Activated T-cell treated with anti-CD3 and anti-CD28 coated beads for 4 hours (primary cell): ENCODE measurements around the gene SNRNP40.
"Not testable (repeated sequence)": the region's sequence is repeated elsewhere in the genome, so short reads cannot be mapped to it uniquely, and the experiment has no call there.

Experiments
- DNase-seq: peaks from one replicate; pipeline ENCODE4 v3.0.0-alpha.2; 2020

Gene SNRNP40

GRCh38 chr1:31273619-31274018 is 23.0 kb downstream of the SNRNP40 start:
- DNase-seq, result no peak

- no peak for DNase-seq
Observed at GRCh38 chr1:31272369-31272768, 24.2 kb downstream of the SNRNP40 start.

- no peak for DNase-seq
Observed at GRCh38 chr1:31266547-31266946, 30.0 kb downstream of the SNRNP40 start.

GRCh38 chr1:31264790-31265386 is 31.7 kb downstream of the SNRNP40 start:
- DNase-seq, result no peak

- DNase-seq, result no peak
Observed at GRCh38 chr1:31263408-31263807, 33.2 kb downstream of the SNRNP40 start.

DNA sequence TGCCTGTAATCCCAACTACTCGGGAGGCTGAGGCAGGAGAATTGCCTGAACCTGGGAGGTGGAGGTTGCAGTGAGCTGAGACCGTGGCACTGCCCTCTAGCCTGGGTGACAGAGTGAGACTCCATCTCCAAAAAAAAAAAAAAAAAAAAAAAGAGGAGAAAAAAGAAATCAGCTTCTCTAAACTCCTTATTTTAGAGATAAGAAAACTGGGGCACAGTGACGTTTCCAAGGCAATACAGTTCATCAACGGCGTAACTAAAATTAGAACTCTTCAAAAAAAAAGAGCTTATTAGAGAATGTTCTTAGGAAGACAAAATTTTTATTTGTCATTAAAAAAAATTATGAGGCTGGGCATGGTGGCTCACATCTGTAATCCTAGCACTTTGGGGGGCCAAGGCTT is 34.2 kb downstream of the SNRNP40 start:
- not testable (repeated sequence) for DNase-seq

GRCh38 chr1:31261916-31262315 is 34.7 kb downstream of the SNRNP40 start:
- no peak for DNase-seq

- no peak for DNase-seq
Observed at GRCh38 chr1:31259746-31260145, 36.8 kb downstream of the SNRNP40 start.

DNA sequence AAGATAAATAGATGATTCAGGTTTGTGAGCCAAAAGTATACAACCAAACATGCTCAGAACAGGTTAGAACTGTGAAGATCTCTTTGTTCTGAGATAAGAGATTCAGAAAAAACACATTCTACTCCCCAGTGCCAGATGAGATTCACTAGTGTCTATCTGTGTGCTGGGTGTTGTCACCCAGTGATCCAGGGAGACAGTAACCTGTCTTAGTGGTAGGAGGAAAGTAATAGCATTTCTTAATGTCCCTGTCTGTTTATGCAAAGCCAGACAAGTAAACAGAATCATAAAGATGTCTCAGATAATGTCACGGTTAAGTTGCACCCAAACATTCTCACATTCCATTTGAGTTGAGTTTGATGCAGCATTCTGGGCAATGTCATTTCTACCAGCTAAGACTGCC is 38.0 kb downstream of the SNRNP40 start:
- no peak for DNase-seq

DNA sequence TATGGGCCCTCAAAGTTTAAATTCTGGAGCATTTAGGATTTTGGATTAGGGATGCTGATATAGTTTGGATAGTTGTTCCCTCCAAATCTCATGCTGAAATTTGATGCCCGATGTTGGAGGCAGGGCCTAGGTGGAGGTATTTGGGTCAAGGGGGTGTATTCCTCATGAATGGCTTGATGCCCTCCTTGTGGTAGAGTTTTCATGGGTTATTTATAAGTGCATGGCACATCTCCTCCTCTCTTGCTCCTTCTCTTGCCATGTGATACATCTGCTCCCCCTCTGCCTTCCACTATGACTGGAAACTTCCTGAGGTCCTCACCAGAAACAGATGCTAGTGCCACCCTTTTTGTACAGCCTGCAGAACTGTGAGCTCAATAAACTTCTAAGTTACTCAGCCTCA is 39.4 kb downstream of the SNRNP40 start:
- DNase-seq, result no peak

- DNase-seq, result no peak
Observed at GRCh38 chr1:31249854-31250253, 46.7 kb downstream of the SNRNP40 start.

DNA sequence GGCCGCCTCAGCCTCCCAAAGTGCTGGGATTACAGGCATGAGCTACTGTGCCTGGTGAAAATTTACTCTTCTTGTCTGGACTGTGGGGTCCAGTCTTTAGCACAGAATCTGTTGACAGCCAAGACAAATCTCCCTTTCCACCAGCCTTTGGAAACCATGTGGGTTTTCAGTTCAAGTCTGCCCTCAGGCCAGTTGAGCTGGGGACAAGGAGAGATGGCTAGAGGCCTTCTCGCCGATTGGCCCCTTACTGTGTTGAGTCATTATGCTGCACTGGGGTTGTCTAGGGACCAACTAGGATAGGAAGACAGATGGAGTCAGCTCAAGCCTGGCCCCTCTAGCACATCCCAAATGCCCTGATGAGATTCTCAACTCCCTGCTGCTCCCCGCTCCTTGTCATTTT is 48.3 kb downstream of the SNRNP40 start:
- DNase-seq, result no peak

GRCh38 chr1:31244326-31244725 is 52.3 kb downstream of the SNRNP40 start:
- no peak for DNase-seq

- no peak for DNase-seq
Observed at GRCh38 chr1:31243501-31244286, 52.9 kb downstream of the SNRNP40 start.

- no peak for DNase-seq
Observed at GRCh38 chr1:31241321-31241720, 55.3 kb downstream of the SNRNP40 start.

- no peak for DNase-seq
Observed at GRCh38 chr1:31239653-31240241, 56.8 kb downstream of the SNRNP40 start, which contains the start of gene NKAIN1. Gene NKAIN1 (minus strand): TSS chr1:31239887. CDS start chr1:31239547, 340 bp downstream.

DNA sequence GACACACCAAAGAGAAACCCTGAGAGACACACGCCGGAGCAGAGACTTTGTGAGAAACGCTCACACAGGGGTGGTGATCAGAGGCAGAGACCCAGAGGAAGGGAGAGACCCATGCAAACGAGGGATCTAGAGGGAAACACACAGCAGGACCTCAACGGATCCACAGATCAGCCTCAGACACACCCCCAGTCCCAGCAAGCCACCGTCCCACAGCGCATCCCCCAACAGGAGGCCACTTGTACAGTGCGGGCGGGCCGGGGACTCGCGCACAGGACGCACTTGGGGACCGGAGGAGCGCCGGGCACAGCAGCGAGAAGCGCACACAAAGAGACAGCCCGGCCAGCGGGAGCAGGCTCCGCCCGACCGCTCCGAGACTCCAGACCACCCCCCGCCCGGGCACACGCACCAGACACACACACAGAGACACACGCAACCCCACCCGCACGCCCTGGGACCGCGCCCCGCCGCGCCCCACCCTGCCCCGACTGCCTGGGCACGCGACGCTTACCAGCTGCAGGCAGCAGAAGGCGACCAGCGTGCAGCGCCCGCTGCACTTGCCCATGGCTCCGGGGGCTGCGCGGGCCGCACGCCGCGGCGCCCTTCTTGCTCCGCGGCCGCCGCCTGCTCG is 57.5 kb downstream of the SNRNP40 start:
- DNase-seq, result no peak

DNA sequence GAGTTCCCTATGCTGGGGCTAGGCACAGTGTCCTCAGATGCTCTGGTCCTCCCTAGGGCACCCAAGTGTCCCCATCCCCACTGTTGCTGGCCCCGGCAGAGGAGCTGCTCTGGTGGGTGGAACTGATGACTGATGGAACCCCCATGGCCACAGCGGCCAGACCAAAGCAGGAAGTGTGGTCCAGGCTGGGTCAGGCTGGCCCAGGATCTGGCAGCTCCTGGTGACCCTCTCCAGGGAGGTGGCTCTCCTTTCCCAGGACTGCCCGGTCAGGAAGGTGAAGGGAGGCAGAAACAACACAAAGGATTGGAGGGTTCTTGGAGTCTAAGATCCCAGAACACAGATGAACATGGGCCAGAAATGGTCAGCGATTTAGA is 58.0 kb downstream of the SNRNP40 start:
- no peak for DNase-seq

- no peak for DNase-seq
Observed at GRCh38 chr1:31234870-31235269, 61.7 kb downstream of the SNRNP40 start.

DNA sequence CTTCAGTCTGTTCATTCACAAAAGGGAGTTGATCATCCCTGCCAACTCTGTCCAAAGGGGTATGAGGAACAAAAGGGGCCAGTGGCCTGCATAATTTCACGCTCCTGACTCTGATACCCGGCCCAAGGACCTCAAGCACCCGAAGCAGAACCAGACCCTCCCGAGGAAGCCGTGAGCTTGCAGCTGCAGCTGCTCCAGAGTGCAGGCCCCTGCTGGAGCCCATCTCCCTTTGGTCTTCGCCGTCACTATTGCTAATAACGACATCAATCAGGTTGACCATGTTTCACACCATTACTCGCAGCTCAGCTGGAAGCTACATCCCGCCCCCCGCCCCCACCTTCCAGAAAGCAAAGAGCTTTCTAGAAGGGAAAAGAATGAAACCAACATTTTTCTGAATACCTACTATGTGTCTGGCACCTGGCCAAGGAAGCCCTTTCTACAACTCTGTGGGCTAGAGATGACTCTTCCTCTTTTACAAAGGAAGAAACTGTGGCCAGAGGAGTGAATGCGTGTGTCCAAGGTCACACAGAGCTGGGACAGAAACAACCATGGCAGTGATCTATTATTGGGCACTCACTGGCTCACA is 62.4 kb downstream of the SNRNP40 start:
- no peak for DNase-seq

DNA sequence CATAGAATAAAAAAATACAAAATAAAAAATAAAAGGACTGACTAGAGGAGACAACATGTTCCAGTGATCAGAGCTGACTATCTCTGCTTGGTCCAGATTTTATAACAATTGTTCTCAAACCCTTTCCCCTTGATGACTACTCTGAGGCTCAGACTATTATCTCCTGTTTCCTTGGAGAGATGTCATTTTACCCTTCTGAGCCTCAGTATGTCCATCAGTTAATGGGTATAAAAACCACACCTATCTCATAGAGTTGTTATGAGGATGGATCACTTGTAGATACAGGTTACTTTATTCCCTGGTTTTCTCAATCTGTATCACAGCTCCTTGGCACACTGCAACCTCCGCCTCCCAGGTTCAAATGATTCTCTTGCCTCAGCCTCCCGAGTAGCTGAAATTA is 63.9 kb downstream of the SNRNP40 start:
- DNase-seq, result no peak

GRCh38 chr1:31231802-31232201 is 64.8 kb downstream of the SNRNP40 start:
- no peak for DNase-seq

DNA sequence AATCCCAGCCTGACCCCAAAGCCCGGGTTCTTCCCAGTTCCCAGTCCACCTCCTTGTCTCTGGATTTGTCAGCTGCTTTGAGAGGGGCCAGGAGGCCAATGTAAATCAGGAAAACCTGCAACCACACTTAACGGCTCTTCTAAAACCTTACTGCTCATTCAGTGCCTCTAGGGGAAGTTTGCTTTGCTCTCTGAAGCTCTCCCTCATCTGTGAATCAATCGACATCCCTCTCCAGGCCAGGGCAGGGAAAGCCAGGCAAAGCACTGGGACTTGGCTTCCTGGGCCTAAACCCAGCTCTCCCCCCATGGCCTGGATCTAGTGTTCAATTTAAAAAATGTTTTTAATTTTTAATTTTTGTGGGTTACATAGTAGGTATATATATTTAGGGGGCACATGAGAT is 66.2 kb downstream of the SNRNP40 start:
- no peak for DNase-seq
